IPS-18c (cell line): ENCODE results near the gene CRTAC1.
A peak's percentile ranks its signal among the peaks of the same experiment; 100 is the strongest.

ENCODE experiments used
- H3K4me3 ChIP-seq: 2 replicates; pipeline ENCODE4 v1.7.0; 2013; ENCODE audit warnings: low read depth, mild to moderate bottlenecking, low read length, moderate library complexity; ENCODE audit not compliant: insufficient read depth
- H3K9me3 ChIP-seq: one replicate; pipeline ENCODE4 v1.6.1; 2013; ENCODE audit warnings: mild to moderate bottlenecking, low read length, moderate library complexity; ENCODE audit not compliant: control insufficient read depth, insufficient read depth

CRTAC1 gene

DNA sequence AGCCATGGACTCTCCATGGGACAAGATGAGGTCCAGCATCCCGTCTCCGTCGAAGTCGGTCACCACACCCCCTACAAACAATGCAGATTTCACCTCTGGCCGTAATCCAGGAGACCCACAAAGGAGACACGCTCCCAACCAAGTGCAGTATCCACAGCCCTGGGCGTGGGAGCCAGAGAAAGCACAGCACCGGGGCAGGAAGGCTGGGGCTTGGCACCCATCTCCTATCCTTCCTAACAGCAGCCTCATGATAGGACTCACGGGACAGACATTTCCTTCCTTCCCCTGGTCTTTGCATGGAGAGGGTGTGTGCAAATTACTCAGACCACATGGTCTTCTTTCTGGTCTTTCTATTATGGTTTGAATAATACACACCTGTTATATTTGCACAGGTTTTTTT is 134.5 kb downstream of the CRTAC1 start:
- Histone ChIP-seq H3K4me3 (no peak overlapping the region), H3K9me3 (no peaks in the 10 kb centered on the region)

DNA sequence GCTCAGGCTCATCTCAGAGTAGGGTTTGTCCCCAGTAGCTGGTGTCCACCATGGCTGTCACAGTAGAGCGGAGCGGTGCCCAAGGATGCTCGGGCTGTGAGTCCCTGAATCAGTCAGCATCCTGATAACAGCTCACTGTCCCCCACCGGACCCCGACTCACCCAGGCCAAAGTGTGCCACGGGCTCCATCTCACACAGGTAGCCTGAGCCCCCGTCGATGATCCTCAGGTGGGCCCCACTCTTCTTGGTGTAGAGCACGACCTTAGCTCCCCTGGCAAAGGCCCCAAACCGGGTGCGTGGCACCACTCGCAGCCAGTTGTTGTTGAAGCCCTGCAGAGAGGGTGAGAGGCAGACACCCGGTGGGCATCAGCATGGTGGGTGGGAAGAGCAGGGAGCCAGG is 135.3 kb downstream of the CRTAC1 start:
- Histone ChIP-seq H3K9me3 (no peaks in the 10 kb centered on the region), H3K4me3 (no peak overlapping the region)

DNA sequence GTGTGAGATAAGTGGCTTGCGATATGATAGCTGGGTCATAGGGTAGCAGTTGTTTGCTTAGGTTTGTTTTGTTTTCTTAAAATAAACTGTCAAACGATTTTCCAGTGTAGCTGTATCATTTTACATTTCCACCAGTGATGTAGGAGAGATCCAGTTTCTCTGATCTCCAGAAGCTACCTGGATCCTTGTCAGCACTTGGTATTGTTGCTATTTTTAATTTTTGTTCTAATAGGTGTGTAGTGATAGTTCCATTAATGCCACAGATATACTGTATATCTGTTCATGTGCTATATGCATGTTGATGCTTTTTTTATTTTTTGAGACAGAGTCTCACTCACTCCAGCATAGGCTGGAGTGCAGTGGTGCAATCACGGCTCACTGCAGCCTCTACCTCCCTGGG is 136.3 kb downstream of the CRTAC1 start:
- H3K9me3 ChIP-seq: no peaks in the 10 kb centered on the region
- H3K4me3 ChIP-seq: no peak overlapping the region

DNA sequence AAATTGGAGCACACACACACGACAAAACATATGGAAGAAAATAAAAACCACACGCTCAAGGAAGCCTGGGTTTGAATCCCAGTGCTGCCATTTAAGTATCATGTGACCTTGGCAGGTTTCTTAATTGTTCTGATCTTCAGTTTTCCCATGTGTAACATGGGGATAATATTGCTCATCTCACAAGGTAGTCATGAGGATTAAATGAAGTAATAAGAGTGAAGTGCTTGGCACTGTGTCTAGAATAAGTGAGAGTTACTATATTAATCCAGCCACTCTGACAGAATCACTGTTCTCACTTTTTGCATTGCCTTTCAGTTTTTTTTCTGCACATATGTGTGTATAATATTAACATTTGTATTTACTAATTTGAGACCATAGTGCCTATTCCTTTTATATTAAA is 137.5 kb downstream of the CRTAC1 start:
- no peaks in the 10 kb centered on the region for H3K9me3 ChIP-seq

DNA sequence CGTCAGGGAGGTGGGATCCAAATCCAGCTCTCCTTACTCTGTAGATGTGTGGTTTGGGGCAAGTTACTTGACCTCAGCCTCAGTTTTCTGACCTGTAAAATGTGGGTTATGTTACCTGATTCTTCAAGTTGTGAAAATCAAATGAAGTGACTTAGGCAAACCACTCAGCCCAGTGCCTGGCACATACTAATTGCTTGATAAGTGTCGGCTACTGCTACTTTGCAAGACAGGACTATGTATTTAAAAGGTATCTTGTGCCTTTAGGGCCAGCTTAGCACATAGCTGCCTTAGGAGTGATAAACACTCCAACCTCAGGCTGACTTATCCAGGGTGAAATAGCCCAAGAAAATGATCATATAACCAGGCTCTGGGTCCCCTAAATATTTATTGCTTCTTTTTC is 137.9 kb downstream of the CRTAC1 start:
- no peaks in the 10 kb centered on the region for H3K9me3 ChIP-seq

More for the DNA sequence above, 137.5 kb downstream of the CRTAC1 start:
- H3K4me3 ChIP-seq: no peak overlapping the region

DNA sequence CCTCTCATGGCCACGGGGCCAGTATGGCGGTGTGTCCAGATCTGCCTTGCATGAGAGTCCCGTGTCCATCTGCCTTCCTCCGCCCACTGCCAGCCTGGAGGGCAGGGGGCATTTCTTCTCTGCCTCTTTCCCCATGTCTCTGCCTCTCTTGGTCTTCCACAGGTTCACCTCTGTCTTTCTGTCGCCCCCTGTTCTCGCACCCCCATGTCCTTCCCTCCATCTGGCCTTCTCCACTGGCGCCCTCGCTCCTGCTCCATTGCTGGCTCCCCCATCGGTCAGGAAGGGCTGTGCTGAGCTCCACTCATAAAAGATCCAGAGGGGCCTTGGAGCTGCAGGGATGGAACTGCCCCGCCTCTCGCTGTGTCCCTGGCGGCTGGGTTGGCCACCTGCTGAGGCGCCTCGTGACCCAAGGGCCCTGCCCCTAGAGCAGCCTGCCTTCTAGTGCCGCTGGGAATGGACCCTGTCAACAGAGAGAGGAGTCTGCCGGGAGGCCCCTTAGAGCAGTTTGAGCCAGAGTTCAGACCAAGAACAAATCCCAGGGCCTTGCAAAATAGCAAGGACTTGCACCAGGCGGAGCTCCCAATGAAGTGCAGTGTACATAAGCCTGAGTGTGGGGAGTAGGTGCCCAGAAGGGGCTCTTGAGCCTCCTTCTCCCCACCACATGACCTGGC is 138.8 kb downstream of the CRTAC1 start:
- no peaks in the 10 kb centered on the region for H3K9me3 ChIP-seq
- no peak overlapping the region for H3K4me3 ChIP-seq

More for the DNA sequence above, 137.9 kb downstream of the CRTAC1 start:
- no peak overlapping the region for H3K4me3 ChIP-seq

DNA sequence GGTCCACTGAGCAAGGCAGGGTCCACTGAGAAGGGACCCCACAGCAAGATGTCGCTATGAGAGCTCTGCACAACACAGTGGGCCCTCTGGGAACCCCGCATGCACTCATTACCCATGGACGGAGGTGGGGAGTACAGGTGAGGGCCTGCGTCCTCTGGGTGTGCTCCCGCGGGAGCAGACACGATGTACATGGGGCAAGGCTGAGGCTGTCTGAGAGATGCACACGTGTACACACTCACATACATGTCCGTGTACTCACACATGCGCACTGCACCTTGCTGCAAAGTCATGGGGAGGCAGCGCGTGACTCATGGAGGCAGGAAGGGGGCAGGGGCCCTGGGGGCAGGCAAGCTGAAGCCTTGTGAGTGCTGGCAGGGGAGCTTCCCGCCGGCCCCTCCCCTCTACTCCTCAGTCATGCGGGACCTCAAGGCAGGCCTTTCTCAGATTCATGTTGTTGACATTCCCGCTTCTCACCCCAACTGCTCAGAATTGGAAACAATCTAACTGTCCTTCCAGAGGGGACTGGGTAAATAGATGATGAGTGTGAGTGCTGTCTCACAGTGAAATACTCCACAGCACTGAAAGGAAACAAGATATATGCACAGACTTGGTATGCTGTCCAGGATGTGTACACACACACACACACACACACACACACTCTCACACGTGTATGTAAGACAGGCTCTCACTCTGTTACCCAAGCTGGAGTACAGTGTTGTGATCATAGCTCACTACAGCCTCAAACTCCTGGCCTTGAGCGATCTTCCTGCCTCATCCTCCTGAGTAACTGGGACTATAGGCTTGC is 140.8 kb downstream of the CRTAC1 start:
- H3K9me3 ChIP-seq: no peaks in the 10 kb centered on the region
- peak overlapping the region; percentile 24; the same call in 1 of the 2 replicates for H3K4me3 ChIP-seq

DNA sequence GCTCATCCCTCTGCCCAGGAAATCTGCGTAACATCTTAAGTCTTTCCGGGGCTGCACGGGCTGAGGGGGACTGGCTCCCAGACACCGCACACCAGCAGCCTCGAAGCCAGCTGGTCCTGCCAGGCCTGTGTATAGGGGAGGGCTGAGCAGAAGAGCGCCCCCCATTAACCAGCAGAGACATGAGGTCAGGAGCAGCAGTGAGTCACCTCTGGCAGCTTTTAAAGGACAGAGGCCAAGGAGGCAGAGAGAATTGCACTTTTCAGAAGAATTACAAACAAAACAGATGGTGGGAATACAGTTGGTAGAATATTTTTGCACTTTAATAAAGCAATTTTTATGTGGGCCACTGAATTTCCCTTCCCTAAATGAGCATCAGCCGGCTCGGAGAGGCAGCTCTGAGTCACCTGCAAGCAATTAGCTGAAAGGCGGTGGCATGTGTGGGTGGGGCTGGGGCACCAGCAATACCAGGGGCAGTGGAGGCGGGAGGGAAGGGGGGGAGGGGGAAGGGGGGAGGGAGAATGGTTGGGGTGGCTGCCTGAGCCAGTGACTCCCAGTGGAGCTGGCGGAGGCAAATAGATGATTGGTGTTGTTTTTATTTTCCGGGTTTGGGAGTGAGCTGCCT is 141.7 kb downstream of the CRTAC1 start:
- no peak overlapping the region for H3K4me3 ChIP-seq
- H3K9me3 ChIP-seq: no peaks in the 10 kb centered on the region

DNA sequence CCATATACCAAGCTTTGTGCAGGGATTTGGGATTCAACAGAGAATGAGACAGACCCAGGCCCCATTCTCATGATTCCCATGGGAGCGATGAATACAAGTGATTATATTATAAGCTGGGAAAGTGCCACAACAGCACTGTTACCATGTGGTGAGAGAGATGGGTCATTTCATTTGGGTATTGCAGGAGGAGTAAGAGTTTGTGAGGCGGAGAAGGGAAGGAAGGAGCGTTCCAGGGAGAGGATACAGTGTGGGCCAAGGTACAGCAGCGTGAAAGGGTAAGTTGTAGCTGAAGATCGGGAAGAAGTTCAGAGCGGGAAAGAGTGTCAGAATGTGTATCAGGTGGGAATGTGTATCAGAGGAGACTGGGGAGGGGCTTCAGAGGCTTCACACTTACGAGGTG is 142.3 kb downstream of the CRTAC1 start:
- no peak overlapping the region for H3K4me3 ChIP-seq
- no peaks in the 10 kb centered on the region for H3K9me3 ChIP-seq

DNA sequence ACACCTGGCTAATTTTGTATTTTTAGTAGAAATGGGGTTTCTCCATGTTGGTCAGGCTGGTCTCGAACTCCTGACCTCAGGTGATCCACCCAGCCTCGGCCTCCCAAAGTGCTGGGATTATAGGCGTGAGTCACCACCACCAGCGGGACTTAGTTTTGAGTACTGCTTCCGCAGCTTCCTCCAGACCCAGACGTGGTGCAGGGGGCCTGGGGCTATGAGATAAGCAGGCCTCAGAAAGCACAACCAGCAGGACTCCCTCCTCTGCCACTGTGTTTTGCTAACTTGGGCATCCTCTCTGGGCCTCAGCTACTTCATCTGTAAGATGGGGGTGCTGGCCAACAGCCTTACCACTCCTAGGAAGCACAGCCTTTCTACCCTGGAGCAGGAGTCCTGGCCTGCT is 143.0 kb downstream of the CRTAC1 start:
- Histone ChIP-seq H3K4me3 (no peak overlapping the region), H3K9me3 (no peaks in the 10 kb centered on the region)

DNA sequence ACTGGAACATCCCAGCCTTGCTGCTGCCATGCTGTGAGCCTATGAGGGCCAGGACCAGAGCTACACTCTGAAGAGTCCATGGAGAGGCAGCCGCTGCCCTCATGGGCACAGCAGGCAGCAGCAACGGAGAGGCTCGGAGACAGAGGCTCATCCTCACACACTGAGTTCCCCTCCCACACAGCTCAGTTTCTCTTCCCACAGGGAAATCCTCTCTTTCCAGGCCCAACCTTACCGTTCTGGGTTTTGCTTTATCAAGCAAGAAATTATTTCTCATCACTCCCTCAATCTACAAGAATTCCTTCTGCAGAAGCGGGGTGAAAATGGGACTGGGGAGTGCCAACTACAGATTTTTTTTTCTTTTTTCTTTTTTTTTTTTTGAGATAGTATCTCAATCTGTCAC is 144.1 kb downstream of the CRTAC1 start:
- Histone ChIP-seq H3K4me3 (no peak overlapping the region), H3K9me3 (no peaks in the 10 kb centered on the region)

DNA sequence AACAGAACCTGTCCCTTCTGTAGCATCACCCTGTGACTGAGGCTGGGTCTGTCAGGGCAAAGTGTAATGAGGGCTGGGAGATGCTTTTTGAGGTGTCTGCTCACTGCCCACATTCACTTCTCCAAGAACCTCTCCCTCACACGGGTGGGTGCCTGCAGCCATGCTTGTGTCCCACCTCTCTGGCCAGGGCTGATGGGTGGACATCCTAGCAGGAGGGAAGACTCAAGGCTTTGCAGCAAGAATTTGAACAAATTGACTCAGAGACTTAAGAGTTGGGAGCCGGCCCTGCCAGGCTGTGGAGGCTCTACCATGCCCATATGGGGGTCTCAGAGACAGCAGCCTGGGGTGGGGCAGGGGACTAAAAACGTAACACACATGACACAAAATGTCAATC is 147.3 kb downstream of the CRTAC1 start:
- H3K9me3 ChIP-seq: no peaks in the 10 kb centered on the region
- no peak overlapping the region for H3K4me3 ChIP-seq

DNA sequence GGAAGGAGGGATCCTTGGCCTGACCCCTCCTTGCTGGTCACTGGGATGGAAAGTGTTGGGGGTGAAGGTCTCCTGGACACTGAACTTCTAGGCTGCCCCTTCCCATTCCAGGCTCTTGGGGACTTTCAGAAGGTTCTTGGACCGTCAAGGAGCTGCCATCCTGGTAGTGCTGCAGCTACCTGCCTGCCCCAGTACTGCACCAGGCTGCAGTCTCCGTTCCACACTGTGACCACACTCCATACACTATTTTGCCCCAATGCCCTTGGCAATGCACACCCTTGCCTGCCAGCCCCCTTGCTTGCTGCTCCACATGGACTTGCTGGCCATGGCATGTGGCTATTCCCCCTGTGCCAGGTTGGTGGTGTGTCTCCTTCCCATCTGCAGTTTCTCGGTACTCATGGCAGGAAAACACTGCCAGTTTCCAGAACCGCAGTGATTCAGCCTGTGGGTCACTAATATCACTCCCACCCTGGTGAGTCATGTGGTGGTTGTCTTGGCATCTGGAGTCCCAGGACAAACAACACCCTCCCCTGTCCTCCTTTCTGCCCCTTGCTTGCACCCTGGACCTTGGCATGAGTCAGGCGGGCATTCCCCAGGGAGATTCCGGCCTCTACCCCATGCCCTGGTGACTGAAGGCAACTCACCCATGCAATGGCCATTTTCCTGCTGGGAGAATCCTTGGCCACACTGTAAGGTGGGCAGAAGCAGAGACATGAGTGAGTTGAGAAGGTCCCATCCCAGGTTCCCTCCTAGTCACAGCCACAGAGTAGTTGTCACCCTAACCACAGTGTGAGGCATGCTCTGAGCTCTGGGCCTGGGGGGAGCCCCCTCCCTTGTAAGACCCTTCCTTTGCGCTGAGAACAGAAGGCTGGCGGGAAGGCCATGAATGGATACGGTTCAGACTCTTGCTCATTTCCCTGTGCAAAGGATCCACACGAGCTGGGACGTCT is 148.0 kb downstream of the CRTAC1 start:
- Histone ChIP-seq H3K9me3 (no peaks in the 10 kb centered on the region), H3K4me3 (no peak overlapping the region)

DNA sequence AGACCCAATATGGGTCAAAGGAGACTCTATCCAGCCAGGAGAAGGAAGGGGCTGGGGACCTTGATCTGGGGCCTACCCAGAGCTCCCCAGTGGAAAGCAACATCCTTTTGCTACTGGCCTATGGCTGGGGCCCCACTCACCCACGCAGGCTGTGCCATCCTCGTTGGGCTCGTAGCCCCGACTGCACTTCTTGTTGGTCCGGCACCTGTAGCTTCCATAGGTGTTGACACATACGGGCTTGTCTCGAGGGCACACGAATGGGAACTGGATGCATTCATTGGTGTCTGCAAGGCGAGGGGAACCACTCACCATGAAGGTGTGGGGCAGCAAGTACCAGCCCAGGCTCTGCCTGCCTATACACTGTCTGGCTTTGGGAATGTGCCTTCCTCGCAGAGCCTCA is 150.3 kb downstream of the CRTAC1 start:
- Histone ChIP-seq H3K9me3 (no peaks in the 10 kb centered on the region), H3K4me3 (no peak overlapping the region)

DNA sequence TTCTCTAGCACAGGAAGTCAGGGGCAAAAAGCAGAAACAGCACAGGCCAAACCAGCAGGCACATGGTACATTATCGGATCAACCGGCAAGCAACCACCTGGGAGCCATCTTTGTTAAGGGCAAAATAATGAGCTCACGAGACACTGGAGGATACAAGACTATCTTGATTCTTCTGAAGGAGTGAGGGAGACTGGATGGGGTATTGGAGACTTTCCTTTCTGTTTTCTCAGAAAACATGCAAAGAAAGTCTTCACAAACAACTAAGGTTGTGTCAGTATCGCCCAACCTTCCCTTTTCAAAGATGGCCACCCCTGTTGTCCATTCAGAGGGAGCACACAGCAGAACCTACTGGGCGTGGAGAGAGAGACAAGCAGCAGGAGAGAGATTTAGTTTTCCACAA is 151.2 kb downstream of the CRTAC1 start:
- no peak overlapping the region for H3K4me3 ChIP-seq
- H3K9me3 ChIP-seq: no peaks in the 10 kb centered on the region

DNA sequence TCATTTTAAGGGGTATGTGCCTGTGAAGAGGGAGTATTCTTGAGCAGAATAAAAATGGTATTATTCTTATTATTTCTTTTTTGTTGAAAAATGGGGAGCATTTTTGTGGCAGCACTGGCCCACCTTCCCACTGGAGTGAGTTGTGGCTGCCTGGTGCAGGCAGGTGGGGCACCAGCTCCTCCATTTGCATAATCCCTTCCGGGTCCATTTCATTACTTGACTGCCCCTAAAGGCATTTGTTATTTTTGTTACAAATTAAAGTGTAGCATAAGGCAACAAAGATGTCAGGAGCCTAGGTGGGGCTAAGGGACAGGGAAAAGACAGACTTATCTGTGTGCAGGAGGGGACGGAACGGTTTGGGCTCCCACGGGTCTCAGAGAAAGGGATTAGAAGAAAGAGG is 154.0 kb downstream of the CRTAC1 start:
- Histone ChIP-seq H3K9me3 (no peaks in the 10 kb centered on the region), H3K4me3 (no peak overlapping the region)

DNA sequence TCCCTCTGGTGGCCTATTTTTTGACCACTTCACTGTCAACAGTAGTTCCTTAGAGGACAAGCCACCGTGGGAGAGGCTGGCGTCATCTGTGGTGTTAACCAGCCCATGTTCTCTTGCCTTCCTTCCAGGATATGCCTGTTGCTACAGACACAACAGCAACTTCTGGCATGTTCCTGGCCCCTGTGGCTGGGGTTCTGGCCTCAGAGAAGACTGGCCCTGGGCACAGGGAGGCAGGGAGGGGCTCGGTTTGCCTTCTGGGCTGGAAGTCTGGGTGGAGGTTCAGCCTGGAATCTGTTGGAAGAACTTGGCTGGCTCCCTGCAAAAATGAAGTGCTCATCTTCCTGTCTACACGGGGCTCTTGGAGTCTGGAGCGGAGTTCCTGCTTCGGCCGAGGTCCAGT is 155.0 kb downstream of the CRTAC1 start:
- Histone ChIP-seq H3K9me3 (no peaks in the 10 kb centered on the region), H3K4me3 (no peak overlapping the region)
